Activated B cell treated with CpG ODN at 0.5 μM for 24 hours (primary cell): ENCODE results near the gene VPREB3. TPM values are rescaled to one million over a fixed set of nuclear protein-coding genes. Genes with fewer than 3 reads are reported as not detected.

Experiments
- ATAC-seq: fragments of 200-7000 bp; cut with Tn5 transposase; one replicate; pipeline ENCODE4 v1.10.0; 2021; ENCODE audit warnings: low read depth, mild to moderate bottlenecking, moderate library complexity
- CTCF ChIA-PET: fragments of 350-600 bp; sonication (Branson Sonifier 250); formaldehyde crosslinking; loops from one replicate; lab custom pipeline; 2021; ENCODE audit warnings: antibody characterized with exemption; lab: Charles Lee
- POLR2A ChIA-PET: fragments of 350-600 bp; sonication (Branson Sonifier 250); formaldehyde crosslinking; loops from one replicate; lab custom pipeline; 2021; ENCODE audit warnings: antibody characterized with exemption; lab: Charles Lee
- DNase-seq: peaks from one replicate; pipeline ENCODE4 v3.0.0; 2022
- H3K27ac Mint-ChIP-seq: one replicate; pipeline ENCODE4 v1.8.0; 2020; ENCODE audit warnings: mixed read lengths
- H3K27me3 Mint-ChIP-seq: one replicate; pipeline ENCODE4 v1.8.0; 2021; ENCODE audit warnings: mixed read lengths
- H3K36me3 Mint-ChIP-seq: one replicate; pipeline ENCODE4 v1.8.0; 2021; ENCODE audit warnings: low read depth, mixed read lengths
- H3K4me1 Mint-ChIP-seq: one replicate; pipeline ENCODE4 v1.8.0; 2021; ENCODE audit warnings: mixed read lengths
- H3K4me3 Mint-ChIP-seq: one replicate; pipeline ENCODE4 v1.8.0; 2020; ENCODE audit warnings: mild to moderate bottlenecking, mixed read lengths
- H3K9me3 Mint-ChIP-seq: one replicate; pipeline ENCODE4 v1.8.0; 2020; ENCODE audit warnings: mixed read lengths
- intact Hi-C: fragments of 100-400 bp; cut with micrococcal nuclease; formaldehyde crosslinking; loops from one replicate; pipeline ENCODE4 v1.15.1; 2024
- total RNA-seq: library from RNA; stranded (reverse); gene quantifications from 2 replicates; pipeline ENCODE4 v1.2.3, GENCODE V29; 2022
- TF ChIP-seq, protein P1 (sequence below): fragments of 200-600 bp; IDR thresholded peaks from one replicate; pipeline ENCODE4 v1.8.0; 2022; ENCODE audit warnings: antibody characterized with exemption, mild to moderate bottlenecking

Gene VPREB3, protein sequence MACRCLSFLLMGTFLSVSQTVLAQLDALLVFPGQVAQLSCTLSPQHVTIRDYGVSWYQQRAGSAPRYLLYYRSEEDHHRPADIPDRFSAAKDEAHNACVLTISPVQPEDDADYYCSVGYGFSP
- 15.0 and 15.9 TPM in 2 replicates for total RNA-seq

DNA sequence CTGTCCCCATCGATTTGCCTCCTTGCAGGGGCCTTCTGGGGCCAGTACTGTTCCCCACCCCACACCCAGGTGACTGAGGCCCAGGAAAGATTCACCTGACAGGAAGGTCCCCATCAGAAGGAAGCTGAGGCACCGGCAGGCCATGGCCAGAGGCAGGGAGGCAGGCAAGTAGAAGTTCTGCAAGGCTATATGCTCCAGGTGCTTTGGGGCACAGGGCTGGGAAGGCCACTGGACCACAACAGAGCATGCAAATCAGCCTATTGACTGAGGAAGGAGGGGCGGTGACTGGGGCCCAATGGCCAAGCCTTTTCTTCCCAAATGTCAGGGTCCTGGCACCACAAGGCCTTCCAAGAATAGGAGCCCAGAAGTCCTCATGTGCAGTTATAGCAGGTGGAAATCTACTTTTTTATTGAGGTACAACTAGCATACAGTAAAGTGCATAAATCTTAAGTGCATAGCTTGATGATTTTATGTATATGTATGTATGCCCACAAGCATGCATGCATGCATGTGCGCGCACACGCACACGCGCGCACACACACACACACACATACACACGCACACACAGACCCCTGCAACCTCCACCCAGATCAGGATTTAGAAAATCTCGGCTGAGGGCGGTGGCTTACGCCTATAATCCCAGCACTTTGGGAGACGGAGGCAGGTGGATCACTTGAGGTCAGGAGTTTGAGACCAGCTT lies at the start of gene VPREB3:
VPREB3 (minus strand) TSS at position 206 of the 700 bp plus-strand sequence; CDS start at position 144, 62 bp downstream.
- no peak for ATAC-seq
- Mint-ChIP-seq H3K27ac (peak within 1 kb of the TSS; percentile 95), H3K27me3 (no peaks in the 10 kb centered on the region), H3K36me3 (no peaks in the 10 kb centered on the region), H3K4me3 (peak within 1 kb of the TSS; percentile 87), H3K9me3 (no peaks in the 10 kb centered on the region), H3K4me1 (peaks cover 69% of the 10 kb centered on the region)
- intact Hi-C loops = loop anchor here (10.0 kb wide), 1 partner anchor 680 kb away; no protein-coding TSS in a partner anchor
- POLR2A ChIA-PET = interaction anchor here (0.6 to 10.8 kb wide), 6 partner anchors 14 to 1587 kb away, joined by 4 to 229 read pairs (median 18); partner anchors contain the start of genes C22orf15, CHCHD10, MMP11 and SLC2A11
- TF ChIP-seq, protein P1, sequence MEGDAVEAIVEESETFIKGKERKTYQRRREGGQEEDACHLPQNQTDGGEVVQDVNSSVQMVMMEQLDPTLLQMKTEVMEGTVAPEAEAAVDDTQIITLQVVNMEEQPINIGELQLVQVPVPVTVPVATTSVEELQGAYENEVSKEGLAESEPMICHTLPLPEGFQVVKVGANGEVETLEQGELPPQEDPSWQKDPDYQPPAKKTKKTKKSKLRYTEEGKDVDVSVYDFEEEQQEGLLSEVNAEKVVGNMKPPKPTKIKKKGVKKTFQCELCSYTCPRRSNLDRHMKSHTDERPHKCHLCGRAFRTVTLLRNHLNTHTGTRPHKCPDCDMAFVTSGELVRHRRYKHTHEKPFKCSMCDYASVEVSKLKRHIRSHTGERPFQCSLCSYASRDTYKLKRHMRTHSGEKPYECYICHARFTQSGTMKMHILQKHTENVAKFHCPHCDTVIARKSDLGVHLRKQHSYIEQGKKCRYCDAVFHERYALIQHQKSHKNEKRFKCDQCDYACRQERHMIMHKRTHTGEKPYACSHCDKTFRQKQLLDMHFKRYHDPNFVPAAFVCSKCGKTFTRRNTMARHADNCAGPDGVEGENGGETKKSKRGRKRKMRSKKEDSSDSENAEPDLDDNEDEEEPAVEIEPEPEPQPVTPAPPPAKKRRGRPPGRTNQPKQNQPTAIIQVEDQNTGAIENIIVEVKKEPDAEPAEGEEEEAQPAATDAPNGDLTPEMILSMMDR = no peak
- CTCF ChIA-PET = interaction anchor here (0.9 to 2.0 kb wide), 2 partner anchors 17 to 96 kb away, joined by 3 to 6 read pairs; no protein-coding TSS in a partner anchor
- peak; percentile 33 for DNase-seq

DNA sequence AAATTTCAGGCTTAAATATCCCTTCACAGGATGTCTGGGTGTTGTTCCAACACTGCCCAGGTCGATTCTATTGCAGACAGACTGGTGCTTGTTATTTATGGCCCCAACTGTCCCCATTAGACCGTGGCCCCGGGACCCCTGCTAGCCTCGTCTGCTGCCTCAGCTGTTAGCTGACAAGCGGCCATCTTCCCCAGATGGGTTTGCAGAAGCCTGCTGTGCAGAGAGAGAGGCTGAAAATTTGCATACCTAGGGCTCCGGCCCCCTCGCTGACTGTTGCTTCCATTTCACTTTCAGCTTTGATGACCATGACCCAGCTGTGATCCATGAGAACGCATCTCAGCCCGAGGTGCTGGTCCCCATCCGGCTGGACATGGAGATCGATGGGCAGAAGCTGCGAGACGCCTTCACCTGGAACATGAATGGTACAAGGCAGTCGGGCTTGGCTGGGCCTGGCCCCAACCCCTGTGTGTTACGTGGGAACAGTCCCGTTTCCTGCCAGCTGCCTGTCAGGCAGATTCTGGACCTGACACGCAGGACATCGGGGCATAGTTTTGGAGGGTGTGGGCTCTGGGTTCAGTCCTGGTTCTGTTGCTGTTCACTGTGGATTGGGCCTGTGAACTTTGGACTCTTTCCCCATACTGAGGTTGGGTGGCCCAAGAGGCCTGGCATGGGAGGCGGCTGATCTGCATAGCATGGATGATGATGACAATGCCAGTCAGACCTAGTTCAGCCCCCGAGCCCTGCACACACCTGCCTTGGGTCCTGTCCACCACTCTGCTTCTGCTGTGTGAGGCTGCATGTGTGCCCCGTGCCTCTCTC lies 49.0 kb upstream of the VPREB3 start:
- intact Hi-C loops = no loop called here
- Mint-ChIP-seq H3K4me1 (peaks cover 92% of the 10 kb centered on the region), H3K27ac (peak overlapping the region; percentile 97), H3K9me3 (no peaks in the 10 kb centered on the region), H3K4me3 (peak overlapping the region; percentile 75), H3K27me3 (no peaks in the 10 kb centered on the region), H3K36me3 (peaks cover 75% of the 10 kb centered on the region)
- TF ChIP-seq, protein P1 = no peak
- CTCF ChIA-PET = no interaction called here
- ATAC-seq = no peak
- no peak for DNase-seq
- POLR2A ChIA-PET = interaction anchor here (0.8 to 5.0 kb wide), 6 partner anchors 34 to 54 kb away, joined by 4 to 46 read pairs (median 7); partner anchors contain the start of genes DERL3, SLC2A11 and ZNF70

DNA sequence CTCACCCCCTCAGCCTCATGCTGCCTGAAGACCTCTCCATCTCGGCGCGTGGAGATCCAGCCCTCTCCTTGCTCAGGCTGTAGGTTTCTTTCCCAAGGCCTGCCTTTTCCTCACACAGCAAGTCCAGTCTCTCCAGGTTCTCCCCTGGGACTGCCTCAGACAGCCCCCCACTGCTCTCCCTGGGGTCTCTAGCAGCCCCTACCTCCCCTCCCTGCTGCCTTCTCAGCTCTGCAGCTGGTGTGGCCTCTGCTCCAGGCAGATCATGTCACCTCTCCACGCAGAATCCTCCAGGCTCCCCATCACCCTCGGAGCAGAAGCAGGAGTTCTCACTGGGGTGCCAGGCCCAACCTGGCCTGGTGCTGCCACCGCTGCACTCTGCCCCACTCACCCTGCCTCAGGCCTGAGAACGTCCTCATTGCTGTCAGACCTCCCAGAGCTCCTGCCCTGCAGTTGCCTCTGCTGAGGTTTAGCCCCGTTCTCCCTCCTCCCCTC lies 47.7 kb upstream of the VPREB3 start:
- DNase-seq (no peak), ATAC-seq (no peak)
- H3K9me3 Mint-ChIP-seq = no peaks in the 10 kb centered on the region
- peak overlapping the region; percentile 97 for H3K27ac Mint-ChIP-seq
- ChIA-PET CTCF (interaction anchor here (1.1 kb wide), 1 partner anchor 47 kb away, joined by 4 read pairs; no protein-coding TSS in a partner anchor), POLR2A (interaction anchor here (0.6 to 5.0 kb wide), 8 partner anchors 31 to 92 kb away, joined by 3 to 46 read pairs (median 4); partner anchors contain the start of genes DERL3, MIF and ZNF70)
- peaks cover 92% of the 10 kb centered on the region for H3K4me1 Mint-ChIP-seq
- H3K36me3 Mint-ChIP-seq = peaks cover 75% of the 10 kb centered on the region
- TF ChIP-seq, protein P1 = no peak
- H3K4me3 Mint-ChIP-seq = peak overlapping the region; percentile 75
- intact Hi-C loops = loop anchor here (2.0 kb wide), 1 partner anchor 29 kb away; the partner anchor contains the start of gene MMP11
- no peaks in the 10 kb centered on the region for H3K27me3 Mint-ChIP-seq

DNA sequence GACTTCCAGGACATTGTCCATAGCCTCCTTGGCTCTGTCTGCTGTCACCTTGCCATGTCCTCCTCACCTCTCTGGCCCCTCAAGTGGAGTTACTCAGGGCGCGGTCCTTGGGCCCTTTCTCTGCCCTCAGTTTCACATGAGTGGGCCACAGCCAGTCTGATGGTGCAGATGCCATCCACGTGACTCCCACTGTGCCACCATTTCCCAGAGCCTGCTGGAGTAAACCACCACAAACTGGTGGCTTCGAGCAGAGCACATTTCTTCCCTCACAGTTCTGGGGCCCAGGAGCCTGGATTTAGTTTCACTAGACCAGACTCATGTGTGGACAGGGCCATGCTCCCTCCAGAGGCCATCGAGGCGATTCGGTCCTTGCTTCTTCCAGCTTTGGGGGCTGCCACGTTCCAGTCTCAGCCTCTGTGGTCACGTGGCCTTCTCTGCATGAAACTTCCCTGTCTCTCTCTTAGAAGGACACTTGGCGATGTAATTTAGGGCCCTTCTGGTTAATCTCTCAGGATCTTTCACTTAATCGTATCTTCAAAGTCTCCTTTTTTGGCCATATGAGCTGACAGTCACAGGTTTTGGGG lies 47.1 kb upstream of the VPREB3 start:
- TF ChIP-seq, protein P1 = no peak
- DNase-seq (peak; percentile 54), ATAC-seq (peak; percentile 3)
- intact Hi-C loops = loop anchor here (2.0 kb wide), 1 partner anchor 29 kb away; the partner anchor contains the start of gene MMP11
- no peaks in the 10 kb centered on the region for H3K9me3 Mint-ChIP-seq
- peaks cover 76% of the 10 kb centered on the region for H3K36me3 Mint-ChIP-seq
- peaks cover 86% of the 10 kb centered on the region for H3K4me1 Mint-ChIP-seq
- CTCF ChIA-PET = interaction anchor here (1.1 kb wide), 1 partner anchor 48 kb away, joined by 4 read pairs; no protein-coding TSS in a partner anchor
- POLR2A ChIA-PET = interaction anchor here (0.6 to 5.0 kb wide), 13 partner anchors 12 to 92 kb away, joined by 3 to 46 read pairs (median 4); partner anchors contain the start of genes CHCHD10, DERL3, MIF and SLC2A11
- peak overlapping the region; percentile 49 for H3K4me3 Mint-ChIP-seq
- H3K27me3 Mint-ChIP-seq = no peaks in the 10 kb centered on the region
- peak overlapping the region; percentile 97 for H3K27ac Mint-ChIP-seq
